Breast epithelium (tissue), 3 donors: ENCODE data around the gene MMP11.

Experiments
- CTCF ChIP-seq, 3 donors: fragments of 450-650 bp; IDR thresholded peaks; one replicate each; pipeline ENCODE4 v1.5.1; 2016 to 2017; ENCODE audit warnings: antibody characterized with exemption in 3 of 3, mild to moderate bottlenecking in 3 of 3, moderate library complexity in 3 of 3
- POLR2A ChIP-seq: fragments of 450-650 bp; IDR thresholded peaks from one replicate; pipeline ENCODE4 v1.6.1; 2016; ENCODE audit warnings: antibody characterized with exemption, mild to moderate bottlenecking, moderate library complexity

- TF ChIP-seq POLR2A, result no peak
- TF ChIP-seq CTCF (IDR thresholded peaks at IDR 0.05), result no peak
These were observed 9.6 kb downstream of the MMP11 start for GRCh38 chr22:23782252-23782651.
